Activated CD8-positive, alpha-beta T cell treated with anti-CD3 and anti-CD28 coated beads for 36 hours (primary cell): ENCODE measurements around the gene TNFRSF17. TPM values are rescaled to one million over a fixed set of nuclear protein-coding genes. Genes with fewer than 3 reads are reported as not detected.
"Not testable (repeated sequence)": the region's sequence is repeated elsewhere in the genome, so short reads cannot be mapped to it uniquely, and the experiment has no call there.

Source experiments
- ATAC-seq: fragments of 200-7000 bp; cut with Tn5 transposase; one replicate; pipeline ENCODE4 v1.10.0; 2021; ENCODE audit warnings: mild to moderate bottlenecking, moderate library complexity
- CTCF ChIA-PET: fragments of 350-600 bp; sonication (Branson Sonifier 250); formaldehyde crosslinking; loops from one replicate; lab custom pipeline; 2021; ENCODE audit warnings: antibody characterized with exemption; lab: Charles Lee
- POLR2A ChIA-PET: fragments of 350-600 bp; sonication (Branson Sonifier 250); formaldehyde crosslinking; loops from one replicate; lab custom pipeline; 2021; ENCODE audit warnings: antibody characterized with exemption; lab: Charles Lee
- DNase-seq: peaks from one replicate; pipeline ENCODE4 v3.0.0-alpha.2; 2020
- H3K27ac Mint-ChIP-seq: one replicate; pipeline ENCODE4 v1.8.0; 2021; ENCODE audit warnings: mild to moderate bottlenecking, mixed read lengths
- H3K27me3 Mint-ChIP-seq: one replicate; pipeline ENCODE4 v1.8.0; 2021; ENCODE audit warnings: mixed read lengths
- H3K36me3 Mint-ChIP-seq: one replicate; pipeline ENCODE4 v1.8.0; 2021; ENCODE audit warnings: low read depth, mixed read lengths
- H3K4me1 Mint-ChIP-seq: one replicate; pipeline ENCODE4 v1.8.0; 2021; ENCODE audit warnings: low read depth, mixed read lengths
- H3K4me3 Mint-ChIP-seq: one replicate; pipeline ENCODE4 v1.8.0; 2021; ENCODE audit warnings: mild to moderate bottlenecking, moderate library complexity, mixed read lengths
- H3K9me3 Mint-ChIP-seq: one replicate; pipeline ENCODE4 v1.8.0; 2021; ENCODE audit warnings: mixed read lengths
- intact Hi-C: fragments of 100-400 bp; cut with micrococcal nuclease; formaldehyde crosslinking; loops from one replicate; pipeline ENCODE4 v1.10.0; 2022
- total RNA-seq, 2 experiments: library from RNA; stranded (reverse); gene quantifications; one replicate each; pipeline ENCODE4 v1.2.3, GENCODE V29; 2021
- TF ChIP-seq, protein P1 (sequence below): fragments of 200-600 bp; IDR thresholded peaks from one replicate; pipeline ENCODE4 v1.8.0; 2022; ENCODE audit warnings: antibody characterized with exemption, mild to moderate bottlenecking

TNFRSF17 gene
- total RNA-seq, 2 experiments from 2014 or later = not detected

DNA sequence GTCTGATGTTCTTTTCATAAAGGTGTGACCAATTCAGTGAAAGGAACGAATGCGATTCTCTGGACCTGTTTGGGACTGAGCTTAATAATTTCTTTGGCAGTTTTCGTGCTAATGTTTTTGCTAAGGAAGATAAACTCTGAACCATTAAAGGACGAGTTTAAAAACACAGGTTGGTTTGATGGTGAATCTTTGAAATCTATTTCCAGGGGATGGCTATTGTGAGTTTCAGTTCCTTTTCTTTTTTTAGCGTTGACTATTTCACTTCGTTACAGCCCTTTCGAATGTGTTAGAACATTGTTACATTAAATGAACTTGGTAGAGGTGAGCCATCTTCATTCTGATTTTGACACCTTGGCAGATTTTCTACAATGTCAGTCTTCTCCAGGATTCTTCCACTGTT, 1.2 kb downstream of the TNFRSF17 start:
- POLR2A ChIA-PET = no interaction called here
- Mint-ChIP-seq H3K27me3 (peaks cover 2% of the 10 kb centered on the region), H3K27ac (no peak overlapping the region), H3K36me3 (no peaks in the 10 kb centered on the region), H3K4me1 (no peaks in the 10 kb centered on the region), H3K9me3 (no peaks in the 10 kb centered on the region), H3K4me3 (no peak overlapping the region)
- ATAC-seq (no peak), DNase-seq (no peak)
- CTCF ChIA-PET = interaction anchor here (0.5 to 2.3 kb wide), 4 partner anchors 12 to 102 kb away, joined by 3 to 9 read pairs (median 4); no protein-coding TSS in a partner anchor
- intact Hi-C loops = no loop called here
- TF ChIP-seq, protein P1, sequence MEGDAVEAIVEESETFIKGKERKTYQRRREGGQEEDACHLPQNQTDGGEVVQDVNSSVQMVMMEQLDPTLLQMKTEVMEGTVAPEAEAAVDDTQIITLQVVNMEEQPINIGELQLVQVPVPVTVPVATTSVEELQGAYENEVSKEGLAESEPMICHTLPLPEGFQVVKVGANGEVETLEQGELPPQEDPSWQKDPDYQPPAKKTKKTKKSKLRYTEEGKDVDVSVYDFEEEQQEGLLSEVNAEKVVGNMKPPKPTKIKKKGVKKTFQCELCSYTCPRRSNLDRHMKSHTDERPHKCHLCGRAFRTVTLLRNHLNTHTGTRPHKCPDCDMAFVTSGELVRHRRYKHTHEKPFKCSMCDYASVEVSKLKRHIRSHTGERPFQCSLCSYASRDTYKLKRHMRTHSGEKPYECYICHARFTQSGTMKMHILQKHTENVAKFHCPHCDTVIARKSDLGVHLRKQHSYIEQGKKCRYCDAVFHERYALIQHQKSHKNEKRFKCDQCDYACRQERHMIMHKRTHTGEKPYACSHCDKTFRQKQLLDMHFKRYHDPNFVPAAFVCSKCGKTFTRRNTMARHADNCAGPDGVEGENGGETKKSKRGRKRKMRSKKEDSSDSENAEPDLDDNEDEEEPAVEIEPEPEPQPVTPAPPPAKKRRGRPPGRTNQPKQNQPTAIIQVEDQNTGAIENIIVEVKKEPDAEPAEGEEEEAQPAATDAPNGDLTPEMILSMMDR = no peak

DNA sequence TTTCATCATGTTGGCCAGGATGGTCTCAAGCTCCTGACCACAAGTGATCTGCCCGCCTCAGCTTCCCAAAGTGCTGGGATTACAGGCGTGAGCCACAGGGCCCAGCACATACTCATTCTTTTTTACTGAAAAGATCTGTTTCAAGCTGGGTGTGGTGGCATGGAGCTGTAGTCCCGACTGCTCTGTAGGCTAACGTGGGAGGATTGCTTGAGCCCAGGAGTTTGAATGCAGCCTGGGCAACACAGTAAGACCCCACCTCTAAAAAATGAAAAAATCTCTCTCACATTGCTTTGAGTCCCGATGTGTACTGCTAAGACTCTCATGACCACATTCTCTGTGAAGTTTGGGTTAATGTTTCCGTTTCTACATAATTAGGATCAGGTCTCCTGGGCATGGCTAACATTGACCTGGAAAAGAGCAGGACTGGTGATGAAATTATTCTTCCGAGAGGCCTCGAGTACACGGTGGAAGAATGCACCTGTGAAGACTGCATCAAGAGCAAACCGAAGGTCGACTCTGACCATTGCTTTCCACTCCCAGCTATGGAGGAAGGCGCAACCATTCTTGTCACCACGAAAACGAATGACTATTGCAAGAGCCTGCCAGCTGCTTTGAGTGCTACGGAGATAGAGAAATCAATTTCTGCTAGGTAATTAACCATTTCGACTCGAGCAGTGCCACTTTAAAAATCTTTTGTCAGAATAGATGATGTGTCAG, 2.3 kb downstream of the TNFRSF17 start:
- no peaks in the 10 kb centered on the region for H3K36me3 Mint-ChIP-seq

DNA sequence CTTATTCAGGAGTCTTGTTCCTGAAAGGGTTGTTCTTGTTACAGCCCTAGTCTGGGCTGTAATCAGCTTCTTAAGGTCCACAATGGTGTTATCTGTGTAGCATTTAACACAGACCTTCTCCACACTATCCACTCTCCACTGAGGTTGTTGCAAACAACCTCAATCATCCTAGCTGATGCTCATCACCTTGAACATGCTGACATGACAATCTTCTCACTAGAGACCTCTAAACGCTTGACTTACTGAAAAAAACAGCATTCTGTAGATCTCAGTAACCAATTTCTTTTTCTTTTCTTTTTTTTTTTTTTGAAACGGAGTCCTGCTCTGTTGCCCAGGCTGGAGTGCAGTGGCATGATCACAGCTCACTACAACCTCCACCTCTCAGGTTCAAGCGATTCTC, 3.6 kb downstream of the TNFRSF17 start:
- H3K9me3 Mint-ChIP-seq = no peaks in the 10 kb centered on the region
- ATAC-seq (no peak), DNase-seq (no peak)
- intact Hi-C loops = no loop called here
- CTCF ChIA-PET = interaction anchor here (1.4 to 2.4 kb wide), 2 partner anchors 9 to 99 kb away, joined by 4 to 11 read pairs; partner anchors contain the start of gene SNX29
- H3K27me3 Mint-ChIP-seq = peaks cover 2% of the 10 kb centered on the region
- H3K4me1 Mint-ChIP-seq = no peaks in the 10 kb centered on the region
- H3K27ac Mint-ChIP-seq = no peak overlapping the region
- TF ChIP-seq, protein P1 = no peak
- no peak overlapping the region for H3K4me3 Mint-ChIP-seq
- no peaks in the 10 kb centered on the region for H3K36me3 Mint-ChIP-seq
- POLR2A ChIA-PET = no interaction called here

More for the DNA sequence above, 2.3 kb downstream of the TNFRSF17 start:
- Mint-ChIP-seq H3K4me3 (no peak overlapping the region), H3K27me3 (peaks cover 2% of the 10 kb centered on the region), H3K27ac (no peak overlapping the region), H3K9me3 (no peaks in the 10 kb centered on the region), H3K4me1 (no peaks in the 10 kb centered on the region)
- ChIA-PET CTCF (interaction anchor here (0.9 to 2.4 kb wide), 3 partner anchors 9 to 100 kb away, joined by 3 to 11 read pairs (median 4); partner anchors contain the start of gene SNX29), POLR2A (no interaction called here)
- TF ChIP-seq, protein P1 = no peak
- ATAC-seq (no peak), DNase-seq (no peak)
- intact Hi-C loops = no loop called here

DNA sequence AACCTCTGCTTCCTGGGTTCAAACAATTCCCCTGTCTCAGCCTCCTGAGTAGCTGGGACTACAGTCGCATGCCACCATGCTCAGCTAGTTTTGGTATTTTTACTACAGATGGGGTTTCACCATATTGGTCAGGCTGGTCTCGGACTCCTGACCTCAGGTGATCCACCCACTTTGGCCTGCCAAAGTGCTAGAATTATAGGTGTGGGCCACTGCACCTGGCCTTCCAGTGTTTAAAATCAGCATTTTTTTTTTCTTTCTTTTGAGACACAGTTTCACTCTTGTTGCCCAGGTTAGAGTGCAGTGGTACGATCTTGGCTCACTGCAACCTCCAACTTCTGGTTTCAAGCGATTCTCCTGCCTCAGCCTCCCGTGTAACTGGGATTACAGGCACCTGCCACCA, 5.3 kb downstream of the TNFRSF17 start:
- ATAC-seq, CTCF ChIA-PET, H3K4me3 Mint-ChIP-seq, H3K27me3 Mint-ChIP-seq, H3K9me3 Mint-ChIP-seq, H3K4me1 Mint-ChIP-seq, H3K36me3 Mint-ChIP-seq, DNase-seq, H3K27ac Mint-ChIP-seq, intact Hi-C loops, POLR2A ChIA-PET: not testable (repeated sequence)

DNA sequence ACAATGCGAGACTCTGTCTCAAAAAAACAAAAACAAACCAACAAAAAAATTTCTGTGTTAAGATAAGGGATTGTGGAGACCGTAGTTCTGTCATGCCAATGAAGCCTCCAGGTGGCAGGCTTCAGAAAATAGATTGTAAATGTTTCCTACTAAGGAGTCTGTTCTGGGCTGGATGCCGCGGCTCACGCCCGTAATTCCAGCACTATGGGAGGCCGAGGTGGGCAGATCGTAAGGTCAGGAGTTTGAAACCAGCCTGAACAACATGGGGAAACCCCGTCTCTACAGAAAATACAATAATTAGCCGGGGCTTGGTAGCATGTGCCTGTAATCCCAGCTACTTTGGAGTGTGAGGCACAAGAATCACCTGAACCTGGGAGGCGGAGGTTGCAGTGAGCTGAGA, 7.1 kb downstream of the TNFRSF17 start:
- H3K27ac Mint-ChIP-seq = no peak overlapping the region
- no peaks in the 10 kb centered on the region for H3K36me3 Mint-ChIP-seq
- POLR2A ChIA-PET = interaction anchor here (1.0 kb wide), 1 partner anchor 201 kb away, joined by 3 read pairs; no protein-coding TSS in a partner anchor
- CTCF ChIA-PET = interaction anchor here (0.7 to 2.5 kb wide), 2 partner anchors 90 to 96 kb away, joined by 3 to 12 read pairs; no protein-coding TSS in a partner anchor
- H3K27me3 Mint-ChIP-seq = peaks cover 2% of the 10 kb centered on the region
- intact Hi-C loops = no loop called here
- H3K4me1 Mint-ChIP-seq = peaks cover 13% of the 10 kb centered on the region
- H3K4me3 Mint-ChIP-seq = no peak overlapping the region
- no peaks in the 10 kb centered on the region for H3K9me3 Mint-ChIP-seq
- no peak for ATAC-seq
- no peak for DNase-seq
- TF ChIP-seq, protein P1 = no peak
